A673 (cell line): ENCODE data around the gene BTN1A1. TPM values are rescaled to one million over a fixed set of nuclear protein-coding genes. Genes with fewer than 3 reads are reported as not detected.

Experiments
- BruUV-seq: library from RNA; stranded (reverse); fragments of 400-500 nt; replicated peaks from 2 replicates; lab custom pipeline; 2021; lab: Mats Ljungman, UMichigan
- CTCF ChIA-PET: fragments of 300-600 bp; sonication (Branson Sonifier 250); formaldehyde crosslinking; loops from one replicate; lab custom pipeline; 2022; ENCODE audit warnings: antibody characterized with exemption; lab: Charles Lee
- POLR2A ChIA-PET: fragments of 300-600 bp; sonication (Branson Sonifier 250); formaldehyde crosslinking; loops from one replicate; lab custom pipeline; 2022; ENCODE audit warnings: antibody characterized with exemption; ENCODE audit not compliant: low non-redundant PET; lab: Charles Lee
- DNase-seq: peaks from one replicate; pipeline ENCODE4 v3.0.0-alpha.2; 2015; ENCODE audit warnings: low spot score
- H3K27ac ChIP-seq: fragments of 200-600 bp; sonication (generic); 2 replicates; pipeline ENCODE4 v1.5.1; 2016; ENCODE audit warnings: mixed run types, low read depth, mild to moderate bottlenecking, mixed read lengths, antibody characterized with exemption, low read length; ENCODE audit not compliant: poor library complexity, severe bottlenecking
- H3K27me3 ChIP-seq: fragments of 200-600 bp; sonication (generic); replicated peaks from 2 replicates; pipeline ENCODE4 v1.6.1; 2017; ENCODE audit warnings: mixed run types, low read depth, mild to moderate bottlenecking, mixed read lengths, antibody characterized with exemption, low read length; ENCODE audit not compliant: insufficient read depth, poor library complexity
- H3K36me3 ChIP-seq: fragments of 200-600 bp; sonication (generic); 2 replicates; pipeline ENCODE4 v1.6.1; 2016; ENCODE audit warnings: mixed run types, mild to moderate bottlenecking, mixed read lengths, antibody characterized with exemption, low read length; ENCODE audit not compliant: insufficient read depth, poor library complexity, severe bottlenecking
- H3K4me1 ChIP-seq: fragments of 200-600 bp; sonication (generic); 2 replicates; pipeline ENCODE4 v1.6.1; 2017; ENCODE audit warnings: mixed run types, mild to moderate bottlenecking, mixed read lengths, antibody characterized with exemption, low read length; ENCODE audit not compliant: insufficient read depth, poor library complexity, severe bottlenecking
- H3K4me3 ChIP-seq: fragments of 200-600 bp; sonication (generic); 2 replicates; pipeline ENCODE4 v1.5.1; 2016; ENCODE audit warnings: low read depth, mixed run types, mild to moderate bottlenecking, mixed read lengths, low read length; ENCODE audit not compliant: poor library complexity, severe bottlenecking
- H3K9me3 ChIP-seq: fragments of 200-600 bp; sonication (generic); 2 replicates; pipeline ENCODE4 v1.6.1; 2016; ENCODE audit warnings: mixed run types, low read depth, mild to moderate bottlenecking, mixed read lengths, antibody characterized with exemption, low read length; ENCODE audit not compliant: poor library complexity, severe bottlenecking
- CTCF ChIP-seq: fragments of 300-800, 200-600 bp; sonication (generic); conservative IDR thresholded peaks from 2 replicates; pipeline ENCODE4 v1.5.1; 2017; ENCODE audit warnings: low read depth, mild to moderate bottlenecking, antibody characterized with exemption, low read length, moderate library complexity, mixed read lengths
- EZH2 ChIP-seq: fragments of 200-600 bp; sonication (generic); IDR thresholded peaks from 2 replicates; pipeline ENCODE4 v1.6.1; 2017; ENCODE audit warnings: borderline replicate concordance, low read depth, mild to moderate bottlenecking, mixed read lengths, antibody characterized with exemption, low read length; ENCODE audit not compliant: poor library complexity, severe bottlenecking
- intact Hi-C: fragments of 100-400 bp; cut with micrococcal nuclease; formaldehyde crosslinking; loops from one replicate; pipeline ENCODE4 v1.10.0; 2022; ENCODE audit not compliant: unreplicated experiment
- total RNA-seq: library from RNA; stranded (reverse); gene quantifications from 2 replicates; pipeline ENCODE4 v1.2.3, GENCODE V29; 2021

The BTN1A1 gene
- total RNA-seq, 1 experiment from 2014 or later, result not detected

- H3K27me3 ChIP-seq, result no peaks in the 10 kb centered on the region
- ChIA-PET POLR2A (interaction anchor here (0.6 kb wide), 1 partner anchor 9 kb away, joined by 12 read pairs; no protein-coding TSS in a partner anchor), CTCF (no interaction called here)
- TF ChIP-seq EZH2, result no peak
- TF ChIP-seq CTCF, result no peak
- intact Hi-C loops, result no loop called here
- no peak for DNase-seq
- H3K36me3 ChIP-seq, result no peaks in the 10 kb centered on the region
- BruUV-seq, result no TSS peak
- H3K27ac ChIP-seq, result no peak overlapping the region
- peaks cover 6% of the 10 kb centered on the region for H3K4me1 ChIP-seq
- no peaks in the 10 kb centered on the region for H3K9me3 ChIP-seq
- H3K4me3 ChIP-seq, result no peak overlapping the region
Observed at GRCh38 chr6:26524722-26525370, 24.7 kb downstream of the BTN1A1 start.

- Histone ChIP-seq H3K9me3 (no peaks in the 10 kb centered on the region), H3K36me3 (no peaks in the 10 kb centered on the region), H3K27me3 (no peaks in the 10 kb centered on the region), H3K27ac (no peak overlapping the region), H3K4me3 (no peak overlapping the region), H3K4me1 (no peaks in the 10 kb centered on the region)
- TF ChIP-seq CTCF, result no peak
- BruUV-seq, result no TSS peak
- no peak for DNase-seq
- ChIA-PET CTCF (no interaction called here), POLR2A (no interaction called here)
- intact Hi-C loops, result no loop called here
Observed at GRCh38 chr6:26525838-26526237, 25.7 kb downstream of the BTN1A1 start.

GRCh38 chr6:26526928-26527327 lies 26.8 kb downstream of the BTN1A1 start:
- no peaks in the 10 kb centered on the region for H3K27me3 ChIP-seq
- no peak overlapping the region for H3K27ac ChIP-seq
- no peak for DNase-seq
- H3K9me3 ChIP-seq, result no peaks in the 10 kb centered on the region
- H3K4me3 ChIP-seq, result no peak overlapping the region
- BruUV-seq, result no TSS peak
- POLR2A ChIA-PET, result no interaction called here
- intact Hi-C loops, result no loop called here
- TF ChIP-seq EZH2 (no peak), CTCF (no peak)
- no peaks in the 10 kb centered on the region for H3K4me1 ChIP-seq
- no peaks in the 10 kb centered on the region for H3K36me3 ChIP-seq
- CTCF ChIA-PET, result no interaction called here
